Dedifferentiated amniotic fluid mesenchymal stem cell (primary cell): Measurements from ENCODE around the gene CTXND2.
A peak's percentile ranks its signal among the peaks of the same experiment; 100 is the strongest.
"Not testable (repeated sequence)": the region's sequence is repeated elsewhere in the genome, so short reads cannot be mapped to it uniquely, and the experiment has no call there.

Experiments used
- DNase-seq: peaks from one replicate; pipeline ENCODE4 v3.0.0-alpha.2; 2016; ENCODE audit errors: extremely low spot score

Gene CTXND2

DNA sequence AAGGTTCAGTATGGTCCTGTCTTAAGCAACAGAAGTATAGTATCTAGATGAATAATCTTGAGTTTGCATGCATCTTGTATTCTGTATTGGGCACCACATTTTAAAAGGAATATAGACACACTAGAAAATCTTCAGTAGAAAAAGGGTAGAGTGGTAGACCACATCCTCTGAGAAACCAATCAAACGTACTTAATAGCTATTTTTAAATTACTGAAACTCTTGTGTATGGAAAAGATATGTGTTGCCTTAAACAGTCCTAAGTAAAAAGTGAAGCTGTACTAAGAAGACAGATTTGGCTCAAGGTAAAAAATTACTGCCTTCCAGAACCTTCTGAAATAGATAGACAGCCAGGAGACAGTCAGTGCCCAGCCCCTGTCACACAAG lies 3.1 kb downstream of the CTXND2 start:
- DNase-seq: no peak

DNA sequence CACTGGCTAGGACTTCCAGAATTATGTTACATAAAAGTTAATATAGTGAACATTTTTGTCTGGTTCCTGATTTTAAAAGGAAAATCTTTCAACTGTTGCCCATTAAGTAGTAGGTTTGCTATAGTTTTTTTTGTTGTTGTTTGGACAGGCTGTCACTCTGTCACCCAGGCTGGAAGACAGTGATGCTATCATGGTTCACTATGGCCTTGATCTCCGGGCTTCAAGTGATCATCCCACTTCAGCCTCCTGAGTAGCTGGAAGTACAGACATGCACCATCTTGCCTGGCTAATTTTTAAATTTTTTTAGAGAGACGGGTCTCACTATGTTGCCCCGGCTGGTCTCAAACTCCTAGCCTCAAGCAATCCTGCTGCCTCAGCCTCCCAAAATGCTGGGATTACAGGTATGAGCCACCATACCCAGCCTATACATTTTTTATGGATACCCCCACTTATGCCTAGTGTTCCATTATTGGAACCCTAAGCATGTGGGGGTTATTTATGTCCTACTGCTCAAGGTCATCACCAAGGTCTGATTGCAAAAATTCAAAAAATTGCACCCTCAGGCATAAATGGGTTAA lies 6.5 kb downstream of the CTXND2 start:
- no peak for DNase-seq

DNA sequence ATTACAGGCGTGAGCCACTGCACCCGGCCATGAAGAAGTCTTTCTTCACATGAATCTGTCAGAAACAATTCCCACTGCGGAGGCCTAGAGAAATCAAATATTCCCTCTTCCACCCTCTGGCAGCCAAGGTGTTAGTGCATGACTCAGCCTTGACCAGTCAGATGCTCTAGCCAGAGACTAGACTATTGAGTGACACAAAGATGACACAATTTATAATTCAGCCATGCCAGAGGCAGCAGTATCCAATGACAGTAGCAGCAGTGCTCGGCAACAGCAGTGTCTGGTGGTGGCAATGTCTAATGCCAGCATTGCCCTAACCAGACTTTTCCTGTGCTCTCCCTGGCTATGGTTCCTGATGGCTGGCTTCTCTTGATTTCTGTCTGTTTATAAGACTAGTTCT lies 8.7 kb downstream of the CTXND2 start:
- DNase-seq: no peak

DNA sequence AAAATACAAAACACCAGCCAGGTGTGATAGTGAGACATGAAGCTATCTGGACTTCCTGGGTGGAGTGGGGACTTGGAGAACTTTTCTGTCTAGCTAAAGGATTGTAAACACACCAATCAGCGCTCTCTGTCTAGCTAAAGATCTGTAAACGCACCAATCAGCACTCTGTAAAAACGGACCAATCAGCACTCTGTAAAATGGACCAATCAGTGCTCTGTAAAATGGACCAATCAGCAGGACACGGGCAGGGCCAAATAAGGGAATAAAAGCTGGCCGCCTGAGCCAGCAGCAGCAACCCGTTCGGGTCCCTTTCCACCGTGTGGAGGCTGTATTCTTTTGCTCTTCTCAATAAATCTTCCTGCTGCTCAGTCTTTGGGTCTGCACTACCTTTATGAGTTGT lies 12.9 kb downstream of the CTXND2 start:
- not testable (repeated sequence) for DNase-seq

DNA sequence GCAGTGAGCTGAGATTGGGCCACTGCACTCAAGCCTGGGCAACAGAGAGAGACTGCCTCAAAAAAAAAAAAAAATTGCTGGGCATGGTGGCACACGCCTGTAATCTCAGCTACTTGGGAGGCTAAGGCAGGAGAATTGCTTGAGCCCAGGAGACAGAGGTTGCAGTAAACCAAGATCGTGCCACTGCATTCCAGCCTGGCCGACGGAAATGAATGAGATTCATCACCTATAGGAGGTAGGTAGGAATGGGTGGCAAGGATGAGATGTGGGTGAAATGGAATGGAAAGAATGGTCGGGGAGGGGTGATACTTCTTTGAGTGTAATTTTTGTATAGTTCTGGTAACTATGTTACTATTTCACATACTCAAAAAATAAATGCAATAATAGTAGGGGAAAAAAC lies 15.4 kb downstream of the CTXND2 start:
- DNase-seq: no peak

DNA sequence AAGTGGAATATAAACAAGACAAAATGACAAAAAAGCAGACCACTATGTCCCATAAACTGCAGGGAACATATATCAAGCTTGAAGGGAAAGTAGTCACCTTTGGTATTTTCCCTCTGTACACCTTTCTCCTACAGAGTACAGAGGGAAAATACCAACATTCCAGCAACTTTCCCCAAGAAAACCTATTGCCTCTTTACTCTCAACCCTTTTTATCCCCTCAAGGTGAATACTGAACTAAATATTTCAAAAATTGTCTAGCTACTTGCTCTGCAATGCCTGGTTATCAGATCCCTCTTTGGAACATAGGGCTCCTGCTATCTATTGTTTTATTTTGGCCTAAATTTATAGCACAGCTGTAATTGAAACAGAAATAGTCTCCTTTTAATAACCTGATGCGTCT lies 15.8 kb downstream of the CTXND2 start:
- DNase-seq: no peak

DNA sequence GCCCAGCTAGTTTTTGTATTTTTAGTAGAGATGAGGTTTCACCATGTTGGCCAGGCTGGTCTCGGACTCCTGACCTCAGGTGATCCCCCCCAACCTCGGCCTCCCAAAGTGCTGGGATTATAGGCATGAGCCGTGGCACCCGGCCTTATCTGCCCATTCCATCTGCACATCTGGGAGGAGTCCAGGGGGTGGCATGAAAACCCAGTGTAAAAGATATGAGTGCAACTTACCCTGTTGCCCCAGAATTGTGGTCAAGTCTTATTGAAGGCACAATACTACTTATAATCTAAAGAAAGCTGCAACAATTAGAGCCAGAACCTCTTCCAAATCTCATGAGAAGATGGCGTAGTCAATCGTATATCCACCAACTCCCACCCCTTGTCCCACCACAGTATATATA lies 18.4 kb downstream of the CTXND2 start:
- DNase-seq: no peak

DNA sequence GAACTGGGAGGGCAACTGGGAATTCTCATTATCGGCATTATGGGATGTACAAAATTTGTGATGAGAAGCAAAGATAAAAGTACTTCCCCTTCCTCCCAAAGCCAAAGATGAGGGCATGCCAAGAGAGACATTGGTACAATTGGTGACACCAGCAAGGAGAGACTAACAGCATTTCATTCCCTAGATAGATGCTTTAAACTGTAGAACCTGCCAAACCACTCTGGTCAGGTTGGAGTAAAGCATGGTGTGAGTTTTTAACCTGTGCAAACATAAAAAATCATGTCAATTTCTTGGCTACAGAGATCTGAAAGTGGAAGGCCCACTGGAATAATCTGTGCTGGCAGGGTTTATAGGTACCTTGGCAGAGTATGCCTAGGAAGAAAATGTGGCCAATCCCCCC lies 19.4 kb downstream of the CTXND2 start:
- no peak for DNase-seq

DNA sequence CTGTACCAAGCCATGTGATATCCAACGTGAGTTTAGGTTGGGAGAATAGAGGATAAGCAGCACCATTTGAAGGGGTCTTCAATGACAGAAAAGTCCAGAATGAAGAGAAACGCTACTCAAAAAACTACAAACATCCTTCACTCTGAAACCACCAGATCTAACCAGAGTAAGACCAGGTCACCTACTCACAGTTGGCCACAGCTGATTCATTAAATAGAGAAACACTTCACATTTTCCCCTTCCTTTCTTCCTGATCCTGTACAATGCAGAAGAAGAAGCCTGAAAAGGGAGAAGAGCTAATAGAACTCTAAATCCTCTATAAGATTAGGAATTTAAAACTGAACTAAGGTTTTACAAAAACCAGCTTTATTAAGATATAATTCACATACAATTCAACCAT lies 19.9 kb downstream of the CTXND2 start:
- DNase-seq: no peak

DNA sequence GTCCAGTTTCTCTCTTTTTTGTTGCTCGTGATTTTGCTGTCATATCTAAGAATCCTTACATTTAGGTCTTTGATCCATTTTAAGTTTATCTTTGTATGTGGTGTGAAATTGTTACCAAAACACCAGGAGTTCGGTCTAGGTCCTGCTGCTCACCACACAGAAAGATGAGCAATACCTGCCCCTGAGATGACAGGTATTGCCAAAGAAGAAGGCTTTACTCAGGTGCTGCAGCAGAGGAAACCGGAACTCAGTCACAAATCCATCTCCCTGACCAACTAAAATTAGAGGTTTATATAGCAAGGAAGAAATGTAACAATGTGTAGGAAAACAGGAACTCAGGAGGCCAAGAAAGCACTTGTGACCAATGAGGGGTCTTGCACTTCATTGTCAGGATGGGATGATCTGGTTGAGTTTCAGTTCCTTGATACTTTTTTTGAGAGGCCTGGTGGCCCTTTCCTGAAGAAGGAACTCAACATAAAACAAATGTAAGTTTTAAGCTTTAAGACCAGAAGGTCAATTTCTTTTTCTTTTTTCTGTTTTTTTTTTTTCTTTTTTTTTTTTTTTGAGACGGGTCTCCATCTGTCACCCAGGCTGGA lies 22.7 kb downstream of the CTXND2 start:
- no peak for DNase-seq

DNA sequence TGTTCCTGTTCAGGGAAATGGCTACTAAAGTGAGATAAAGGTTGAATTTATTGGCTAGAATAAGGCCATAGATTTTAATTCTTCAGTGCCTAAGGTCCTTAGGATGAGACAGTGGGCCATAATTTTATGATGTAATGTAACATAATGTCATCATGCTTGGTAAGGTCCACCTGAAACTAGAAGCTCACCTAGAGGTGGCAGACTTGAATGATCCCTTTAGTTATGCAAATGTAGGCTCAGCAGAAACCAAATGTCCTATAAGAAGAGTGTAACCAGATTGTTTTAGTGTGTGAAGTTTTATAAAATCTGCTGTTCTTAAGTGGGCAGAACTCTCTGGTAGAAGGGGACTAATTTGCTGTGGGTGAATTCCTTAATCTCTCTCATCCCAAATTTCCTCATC lies 25.7 kb downstream of the CTXND2 start:
- DNase-seq: no peak

DNA sequence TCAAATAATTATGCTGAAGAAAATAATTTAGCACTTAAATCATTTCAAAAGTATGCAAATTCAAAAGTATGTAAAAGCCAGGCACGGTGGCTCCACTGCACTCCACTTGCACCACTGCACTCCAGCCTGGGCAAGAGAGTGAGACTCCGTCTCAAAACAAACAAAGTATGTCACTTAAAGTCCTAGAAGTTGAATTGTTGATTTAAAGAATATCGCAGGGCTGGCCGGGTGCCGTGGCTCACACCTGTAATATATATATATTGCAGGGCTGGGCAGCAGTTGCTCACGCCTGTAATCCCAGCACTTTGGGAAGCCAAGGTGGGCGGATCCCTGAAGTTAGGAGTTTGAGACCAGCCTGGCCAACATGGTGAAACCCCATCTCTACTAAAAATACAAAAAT lies 30.5 kb downstream of the CTXND2 start:
- DNase-seq: no peak

DNA sequence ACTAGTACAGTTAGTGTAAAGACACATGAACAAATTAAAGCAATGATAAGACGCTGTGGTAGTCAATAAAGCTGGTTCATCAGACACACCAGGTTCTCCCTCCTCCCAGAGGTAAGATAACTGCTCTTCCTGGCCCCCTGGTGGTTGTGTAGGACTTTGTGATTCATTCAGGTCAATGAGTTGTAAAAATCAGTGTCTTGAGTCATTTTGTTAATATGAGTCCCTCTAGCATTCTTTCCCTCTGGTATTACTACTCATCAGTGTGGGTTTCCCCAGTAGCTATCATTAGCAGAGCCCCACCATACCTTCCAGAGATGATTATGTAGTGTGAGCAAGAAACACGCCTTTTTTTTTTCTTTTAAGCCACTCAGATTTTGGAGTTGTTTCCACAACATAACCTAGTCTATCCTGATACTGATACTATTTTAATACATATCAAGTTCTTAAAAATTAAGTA lies 35.6 kb downstream of the CTXND2 start:
- peak; percentile 88 for DNase-seq

DNA sequence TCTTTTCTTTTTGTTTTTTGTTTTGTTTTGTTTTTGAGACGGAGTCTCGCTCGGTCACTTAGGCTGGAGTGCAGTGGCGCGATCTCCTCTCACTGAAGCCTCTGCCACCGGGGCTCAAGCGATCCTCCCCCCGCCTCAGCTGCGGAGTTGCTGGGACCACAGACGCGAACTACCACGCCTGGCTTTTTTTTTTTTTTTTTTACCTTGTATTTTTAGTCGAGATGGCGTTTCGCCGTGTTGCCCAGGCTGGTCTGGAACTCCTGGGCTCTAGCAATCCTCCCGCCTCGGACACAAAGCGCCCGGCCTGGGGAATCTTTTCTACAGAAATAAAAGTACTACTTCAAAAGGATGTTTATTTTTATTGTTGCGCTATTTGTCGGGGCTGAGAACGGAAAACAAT lies 38.1 kb downstream of the CTXND2 start:
- DNase-seq: no peak

DNA sequence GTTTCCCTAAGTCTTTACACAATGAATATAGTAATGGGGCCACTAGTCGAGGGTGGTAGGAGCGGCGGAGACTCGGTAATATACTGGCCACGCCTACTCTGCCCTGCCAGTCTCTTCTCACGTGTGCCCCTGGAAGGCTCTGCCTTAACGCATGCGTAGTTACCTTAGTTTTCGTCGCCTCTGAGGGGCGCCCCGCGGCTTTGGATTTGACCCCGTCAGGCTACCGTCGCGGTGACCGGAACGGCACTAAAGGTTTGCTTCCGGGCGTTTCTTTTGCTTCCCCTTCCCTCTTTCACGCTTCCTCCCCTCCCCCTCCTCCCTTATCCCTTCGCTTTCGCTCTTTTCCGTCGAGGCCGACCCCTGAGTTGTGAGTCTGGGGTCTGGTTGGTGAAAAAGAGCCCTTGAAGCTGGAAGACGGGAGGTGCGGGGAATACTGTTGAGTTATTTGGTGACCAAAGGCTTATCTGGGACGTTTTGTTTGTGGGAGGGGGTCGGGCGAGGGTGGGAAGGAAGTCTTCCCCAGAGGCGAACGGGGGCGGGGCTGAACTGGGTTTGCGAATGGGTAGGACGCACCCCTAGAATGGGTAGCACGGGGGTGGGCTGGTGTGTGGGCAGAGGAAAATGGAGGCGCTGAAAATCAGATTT lies 39.3 kb downstream of the CTXND2 start, which contains the start of gene SETDB1:
TSS of gene SETDB1 (plus strand) at position 267 of the 645 bp plus-strand sequence. CDS start 1,352 bp downstream, outside the sequence.
- peak; percentile 92 for DNase-seq

DNA sequence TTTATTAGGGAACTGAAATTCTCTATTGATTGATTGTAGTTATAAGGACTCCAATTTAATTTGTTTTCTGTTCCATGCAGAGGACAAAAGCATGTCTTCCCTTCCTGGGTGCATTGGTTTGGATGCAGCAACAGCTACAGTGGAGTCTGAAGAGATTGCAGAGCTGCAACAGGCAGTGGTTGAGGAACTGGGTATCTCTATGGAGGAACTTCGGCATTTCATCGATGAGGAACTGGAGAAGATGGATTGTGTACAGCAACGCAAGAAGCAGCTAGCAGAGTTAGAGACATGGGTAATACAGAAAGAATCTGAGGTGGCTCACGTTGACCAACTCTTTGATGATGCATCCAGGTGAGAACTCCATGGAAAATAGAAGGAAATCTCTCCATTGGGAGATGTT lies 40.7 kb downstream of the CTXND2 start:
- no peak for DNase-seq

DNA sequence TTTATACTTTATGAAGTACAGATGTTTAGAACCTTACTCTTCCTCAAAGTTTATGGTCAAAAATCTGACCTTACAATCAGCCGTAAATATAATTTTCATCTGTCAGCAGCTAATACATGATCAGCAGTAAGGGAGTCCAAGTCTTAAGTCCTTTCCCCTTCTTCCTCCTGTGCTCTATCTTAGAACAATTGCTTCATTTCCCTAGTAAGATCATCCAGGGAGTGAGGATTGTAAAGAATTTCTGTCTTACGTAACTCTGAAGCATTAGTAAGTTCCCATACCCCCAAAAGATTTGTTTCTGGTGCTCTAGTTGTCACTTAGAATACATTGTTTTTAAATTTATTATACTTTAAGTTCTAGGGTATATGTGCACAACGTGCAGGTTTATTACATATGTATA lies 41.4 kb downstream of the CTXND2 start:
- DNase-seq: no peak

DNA sequence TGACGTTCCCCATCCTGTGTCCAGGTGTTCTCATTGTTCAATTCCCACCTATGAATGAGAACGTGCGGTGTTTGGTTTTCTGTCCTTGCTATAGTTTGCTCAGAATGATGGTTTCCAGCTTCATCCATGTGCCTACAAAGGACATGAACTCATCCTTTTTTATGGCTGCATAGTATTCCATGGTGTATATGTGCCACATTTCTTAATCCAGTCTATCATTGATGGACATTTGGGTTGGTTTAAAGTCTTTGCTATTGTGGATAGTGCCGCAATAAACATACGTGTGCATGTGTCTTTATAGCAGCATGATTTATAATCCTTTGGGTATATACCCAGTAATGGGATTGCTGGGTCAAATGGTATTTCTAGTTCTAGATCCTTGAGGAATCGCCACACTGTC lies 41.8 kb downstream of the CTXND2 start:
- DNase-seq: not testable (repeated sequence)

DNA sequence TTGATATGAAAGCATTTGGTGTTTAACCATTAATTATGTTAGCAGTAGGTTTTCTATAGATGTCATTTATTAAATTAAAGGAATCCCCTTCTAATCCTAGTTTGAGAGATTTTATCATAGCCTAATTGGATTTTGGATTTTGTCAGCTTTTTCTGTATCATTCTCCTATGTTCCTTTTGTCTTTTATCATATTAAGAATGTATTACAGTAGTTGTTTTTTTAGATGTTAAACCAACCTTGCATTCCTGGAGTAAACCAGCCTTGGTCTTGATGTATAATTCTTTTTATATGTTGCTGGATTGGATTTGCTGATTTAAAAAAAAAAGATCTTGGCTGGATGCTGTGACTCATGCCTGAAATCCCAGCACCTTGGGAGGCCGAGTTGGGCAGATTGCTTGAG lies 44.8 kb downstream of the CTXND2 start:
- no peak for DNase-seq

DNA sequence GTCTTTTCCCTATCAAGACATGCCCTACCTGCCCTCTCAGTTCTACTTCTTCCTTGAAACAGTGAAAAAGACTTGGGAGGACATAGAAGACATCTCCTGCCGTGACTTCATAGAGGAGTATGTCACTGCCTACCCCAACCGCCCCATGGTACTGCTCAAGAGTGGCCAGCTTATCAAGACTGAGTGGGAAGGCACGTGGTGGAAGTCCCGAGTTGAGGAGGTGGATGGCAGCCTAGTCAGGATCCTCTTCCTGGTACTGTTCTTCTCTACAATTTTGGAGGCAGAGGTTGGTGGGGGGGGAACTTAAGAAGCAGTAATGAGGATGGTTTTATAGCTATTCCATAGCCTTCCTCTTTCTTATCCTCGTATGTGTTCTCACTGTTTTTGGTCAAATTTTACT lies 57.9 kb downstream of the CTXND2 start:
- no peak for DNase-seq

DNA sequence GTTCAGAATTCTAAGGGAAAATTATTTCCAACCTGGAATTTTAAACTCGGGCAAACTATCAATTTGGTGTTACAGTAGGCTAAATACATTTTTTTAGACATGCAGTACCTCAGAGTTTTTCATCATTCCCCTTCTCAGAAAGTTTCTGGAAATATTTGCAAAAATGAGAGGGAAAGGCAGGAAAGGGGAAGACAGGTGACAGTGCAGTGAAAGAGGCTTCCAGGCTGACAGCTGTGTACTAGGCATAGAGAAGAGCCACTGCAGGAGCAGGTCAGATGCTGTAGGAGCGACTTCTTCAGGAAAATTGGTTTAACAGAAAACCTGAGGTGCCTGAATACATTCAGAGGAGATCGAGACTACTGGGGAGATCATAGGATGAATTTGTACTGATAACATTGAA lies 67.8 kb downstream of the CTXND2 start:
- no peak for DNase-seq

DNA sequence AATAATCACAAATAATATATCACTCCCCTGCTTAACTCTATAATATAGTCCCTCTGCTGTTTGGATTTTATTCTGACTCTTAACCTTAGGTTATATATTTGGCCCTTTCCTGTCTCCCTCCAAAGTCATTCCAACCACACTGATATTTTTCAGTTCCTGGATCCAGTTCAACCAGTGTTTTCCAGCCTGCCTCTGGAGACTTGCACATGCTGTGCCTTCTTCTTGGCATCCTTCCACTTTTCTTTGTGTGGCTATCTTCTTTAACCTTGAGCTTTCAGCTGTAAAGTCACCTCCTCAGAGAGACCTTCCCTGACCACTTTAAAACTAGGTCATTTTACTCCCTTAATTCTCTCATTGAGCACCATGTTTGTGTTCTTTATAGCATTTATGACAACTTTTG lies 68.3 kb downstream of the CTXND2 start:
- DNase-seq: no peak

DNA sequence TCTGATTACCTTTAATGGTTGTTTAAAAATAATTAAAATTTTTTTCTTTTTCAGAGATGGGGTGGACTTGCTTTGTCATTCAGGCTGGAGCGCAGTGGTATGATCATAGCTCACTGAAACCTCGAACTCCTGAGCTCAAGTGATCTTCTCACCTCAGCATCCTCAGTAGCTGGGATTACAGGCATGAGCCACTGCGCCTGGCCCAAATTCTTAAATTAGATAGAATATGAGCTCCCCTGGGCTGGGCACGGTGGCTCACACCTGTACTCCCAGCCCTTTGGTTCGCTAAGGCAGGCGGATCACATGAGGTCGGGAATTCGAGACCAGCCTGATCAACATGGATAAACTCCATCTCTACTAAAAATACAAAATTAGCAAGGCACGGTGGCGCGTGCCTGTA lies 70.7 kb downstream of the CTXND2 start:
- no peak for DNase-seq

DNA sequence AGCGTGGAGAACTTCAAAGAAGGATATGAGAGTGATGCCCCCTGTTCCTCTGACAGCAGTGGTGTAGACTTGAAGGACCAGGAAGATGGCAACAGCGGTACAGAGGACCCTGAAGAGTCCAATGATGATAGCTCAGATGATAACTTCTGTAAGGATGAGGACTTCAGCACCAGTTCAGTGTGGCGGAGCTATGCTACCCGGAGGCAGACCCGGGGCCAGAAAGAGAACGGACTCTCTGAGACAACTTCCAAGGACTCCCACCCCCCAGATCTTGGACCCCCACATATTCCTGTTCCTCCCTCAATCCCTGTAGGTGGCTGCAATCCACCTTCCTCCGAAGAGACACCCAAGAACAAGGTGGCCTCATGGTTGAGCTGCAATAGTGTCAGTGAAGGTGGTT lies 73.7 kb downstream of the CTXND2 start:
- no peak for DNase-seq
